Measurements from ENCODE around the gene FOXK1. TPM values are rescaled to one million over a fixed set of nuclear protein-coding genes. Genes with fewer than 3 reads are reported as not detected.
"Not testable (repeated sequence)": the region's sequence is repeated elsewhere in the genome, so short reads cannot be mapped to it uniquely, and the experiment has no call there.

The FOXK1 gene
- total RNA-seq, 2 experiments from 2014 or later, result 34.6 to 34.7 TPM

DNA sequence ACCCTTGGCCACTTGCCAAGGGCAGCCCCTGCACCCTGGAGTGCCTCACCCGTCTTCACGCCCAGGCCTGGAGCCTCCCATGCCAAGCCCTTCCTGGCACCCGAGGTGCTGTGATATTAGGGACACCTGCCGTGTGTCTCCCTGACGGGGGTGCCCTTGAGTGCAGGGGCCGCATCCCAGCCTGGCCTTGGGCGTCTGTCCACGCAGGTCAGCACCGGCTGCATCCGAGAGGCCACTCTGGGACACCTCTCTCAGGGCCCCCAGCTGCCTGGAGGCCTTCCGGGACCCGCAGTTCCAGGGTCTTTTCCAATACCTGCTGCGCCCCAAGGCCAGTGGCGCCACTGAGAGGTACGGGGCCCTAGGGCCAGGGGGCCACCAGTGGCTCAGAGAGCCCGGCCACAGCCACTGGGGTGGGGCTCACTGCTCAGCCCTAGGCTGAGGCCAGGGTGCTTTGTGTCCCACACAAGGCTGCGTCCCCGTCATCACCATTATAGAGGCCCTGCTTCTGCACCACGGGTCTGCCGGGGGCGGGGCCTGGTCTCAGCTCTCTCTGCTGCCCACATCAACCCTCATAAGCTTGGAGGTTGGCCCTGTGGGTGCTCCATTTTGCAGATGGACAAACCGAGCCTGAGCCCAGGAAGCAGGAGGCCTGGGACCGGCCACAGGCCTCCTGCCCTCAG is 106.0 kb downstream of the FOXK1 start:
- ChIA-PET CTCF (no interaction called here), POLR2A (interaction anchor here (0.7 kb wide), 1 partner anchor 8 kb away, joined by 3 read pairs; no protein-coding TSS in a partner anchor)

- ChIA-PET CTCF (no interaction called here), POLR2A (no interaction called here)
These were observed 106.6 kb downstream of the FOXK1 start for GRCh38 chr7:4788627-4789189.

GRCh38 chr7:4789194-4790077 is 107.3 kb downstream of the FOXK1 start:
- CTCF ChIA-PET, result no interaction called here
- POLR2A ChIA-PET, result no interaction called here

- ChIA-PET CTCF (no interaction called here), POLR2A (no interaction called here)
These were observed 108.0 kb downstream of the FOXK1 start for GRCh38 chr7:4790078-4790465.

DNA sequence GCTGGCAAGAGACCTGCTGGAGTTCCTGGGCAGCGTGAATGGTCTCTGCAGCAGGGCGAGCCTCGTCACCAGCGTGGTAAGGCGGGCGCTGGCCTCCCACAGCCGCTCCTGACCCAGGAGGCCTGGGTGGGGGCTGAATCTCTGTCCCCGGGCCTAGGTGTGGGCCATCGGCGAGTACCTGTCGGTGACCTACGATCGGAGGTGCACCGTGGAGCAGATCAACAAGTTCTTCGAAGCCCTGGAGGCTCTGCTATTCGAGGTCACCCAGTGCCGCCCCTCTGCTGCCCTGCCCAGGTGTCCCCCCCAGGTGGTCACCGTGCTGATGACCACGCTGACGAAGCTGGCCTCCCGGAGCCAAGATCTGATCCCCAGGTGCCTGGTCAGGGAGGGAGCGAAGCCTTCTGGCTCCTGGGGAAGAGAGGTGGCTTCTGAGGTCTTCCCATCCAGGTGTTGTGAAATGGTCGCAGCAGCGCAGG is 108.5 kb downstream of the FOXK1 start:
- CTCF ChIA-PET, result no interaction called here
- POLR2A ChIA-PET, result no interaction called here

- CTCF ChIA-PET, result interaction anchor here (0.8 to 2.8 kb wide), 4 partner anchors 13 to 294 kb away, joined by 3 to 9 read pairs (median 3); partner anchors contain the start of gene RADIL
- POLR2A ChIA-PET, result interaction anchor here (0.9 to 1.5 kb wide), 3 partner anchors 9 to 183 kb away, joined by 3 to 5 read pairs (median 3); partner anchors contain the start of gene AP5Z1
These were observed 109.1 kb downstream of the FOXK1 start for GRCh38 chr7:4791101-4791737.

DNA sequence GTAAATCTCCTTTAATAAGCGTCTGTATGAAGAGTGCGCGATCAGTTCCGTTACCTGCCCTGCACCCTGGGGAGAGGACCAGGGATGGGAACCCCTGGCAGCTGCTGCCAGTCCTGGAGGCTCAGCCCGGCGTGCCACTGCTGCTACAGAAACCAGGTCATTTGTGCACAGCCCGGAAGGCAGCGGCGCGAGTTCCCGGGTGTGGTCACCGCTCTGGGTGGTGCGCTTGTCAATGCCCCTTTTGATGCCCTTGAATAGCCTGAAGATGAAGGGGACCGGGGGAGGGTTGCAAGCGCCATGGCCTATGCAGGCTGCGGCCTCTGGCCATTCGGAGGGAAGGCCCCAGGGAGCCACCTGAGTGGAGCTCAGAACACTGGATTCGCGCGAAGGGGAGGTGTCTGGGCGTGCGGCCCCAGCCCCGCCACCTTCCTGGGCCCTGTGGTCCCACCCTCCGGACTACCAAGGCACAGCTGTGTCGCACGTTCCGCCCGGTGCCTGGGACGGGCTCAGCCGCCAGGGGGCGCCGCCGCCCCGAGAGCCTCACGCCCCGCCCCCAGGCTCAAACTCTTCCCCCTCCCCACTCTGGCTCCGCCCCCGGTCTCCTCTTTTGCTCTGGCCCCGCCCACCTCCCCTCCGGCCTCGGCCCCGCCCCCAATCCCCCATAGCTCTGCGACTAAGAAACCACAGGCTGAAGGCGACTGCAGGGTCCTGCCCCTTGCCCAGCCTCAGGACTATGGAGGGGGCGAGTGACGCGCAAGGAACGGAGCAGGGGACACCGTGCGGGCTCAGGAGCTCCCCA is 109.8 kb downstream of the FOXK1 start:
- POLR2A ChIA-PET, result interaction anchor here (0.9 to 1.5 kb wide), 3 partner anchors 10 to 182 kb away, joined by 3 to 5 read pairs (median 3); partner anchors contain the start of gene AP5Z1
- CTCF ChIA-PET, result interaction anchor here (0.8 to 2.8 kb wide), 5 partner anchors 14 to 293 kb away, joined by 3 to 9 read pairs (median 3); partner anchors contain the start of gene RADIL

DNA sequence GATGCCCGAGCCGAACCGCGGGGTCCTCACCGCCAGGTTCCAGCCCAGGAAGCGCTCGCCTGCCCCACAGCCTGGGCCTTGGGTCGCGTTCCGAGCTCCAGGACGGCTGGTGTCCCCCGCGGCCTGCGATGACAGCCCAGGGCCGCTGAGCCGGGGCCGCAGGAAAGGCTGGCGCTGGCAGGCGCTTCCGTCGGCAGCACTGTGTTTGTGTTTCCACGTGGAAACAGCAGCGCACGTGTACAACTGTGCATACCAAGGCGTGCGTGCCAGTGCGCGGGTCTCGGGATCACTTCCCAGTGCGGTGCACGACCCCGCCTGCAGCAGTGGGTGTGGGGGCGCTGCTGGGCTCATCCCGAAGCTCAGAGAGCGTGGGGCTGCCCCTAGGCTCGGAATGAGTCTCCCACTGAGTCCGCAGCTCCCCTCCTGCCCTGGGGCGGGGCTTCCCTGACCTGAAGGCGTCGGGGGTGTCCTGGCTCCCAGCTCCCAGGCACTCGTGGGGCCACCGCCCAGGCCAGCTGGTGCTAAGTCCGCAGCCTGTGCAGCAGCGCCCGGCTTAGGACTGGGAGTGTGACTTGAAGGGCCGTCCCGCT is 110.5 kb downstream of the FOXK1 start:
- POLR2A ChIA-PET, result interaction anchor here (1.0 to 1.5 kb wide), 2 partner anchors 10 to 181 kb away, joined by 3 read pairs; no protein-coding TSS in a partner anchor
- CTCF ChIA-PET, result interaction anchor here (0.9 to 2.8 kb wide), 4 partner anchors 15 to 292 kb away, joined by 3 to 9 read pairs (median 6); partner anchors contain the start of gene RADIL

- CTCF ChIA-PET, result interaction anchor here (2.1 to 2.8 kb wide), 2 partner anchors 91 to 291 kb away, joined by 8 to 9 read pairs; partner anchors contain the start of gene RADIL
These were observed 111.4 kb downstream of the FOXK1 start for GRCh38 chr7:4793385-4793993.

GRCh38 chr7:4794171-4794570 is 112.1 kb downstream of the FOXK1 start:
- POLR2A ChIA-PET, result not testable (repeated sequence)
- CTCF ChIA-PET, result interaction anchor here (2.1 to 2.8 kb wide), 2 partner anchors 90 to 291 kb away, joined by 8 to 9 read pairs; partner anchors contain the start of gene RADIL

More at GRCh38 chr7:4793385-4793993, 111.4 kb downstream of the FOXK1 start:
- POLR2A ChIA-PET, result not testable (repeated sequence)

DNA sequence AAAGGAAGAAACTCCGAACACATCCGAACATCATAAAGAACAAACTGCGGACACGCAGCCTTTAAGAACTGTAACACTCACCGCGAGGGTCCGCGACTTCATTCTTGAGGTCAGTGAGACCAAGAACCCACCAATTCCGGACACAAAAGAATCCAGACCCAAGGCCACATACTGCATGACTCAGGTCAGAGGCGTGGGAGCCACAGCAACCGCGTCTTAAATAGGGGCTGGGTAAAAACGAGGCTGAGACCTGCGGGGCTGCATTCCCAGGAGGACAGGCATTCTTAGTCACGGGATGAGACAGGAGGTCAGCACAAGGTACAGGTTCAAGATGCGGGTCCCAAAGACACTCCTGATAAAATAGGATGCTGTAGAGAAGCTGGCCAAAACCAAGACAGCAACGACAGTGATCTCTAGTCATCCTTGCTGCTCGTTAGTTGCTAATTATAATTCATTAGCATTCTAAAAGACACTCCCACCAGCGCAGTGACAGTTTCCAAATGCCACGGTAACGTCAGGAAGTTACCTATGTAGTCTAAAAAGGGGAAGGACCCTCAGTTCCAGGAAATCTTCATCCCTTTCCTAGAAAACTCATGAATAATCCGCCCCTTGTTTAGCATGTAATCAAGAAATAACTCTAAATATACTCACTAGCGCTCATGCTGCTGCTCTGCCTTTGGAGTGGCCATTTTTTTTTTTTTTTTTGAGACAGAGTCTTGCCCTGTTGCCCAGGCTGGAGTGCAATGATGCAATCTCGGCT is 112.7 kb downstream of the FOXK1 start:
- ChIA-PET POLR2A (interaction anchor here (0.7 to 1.0 kb wide), 2 partner anchors 7 to 19 kb away, joined by 3 read pairs; partner anchors contain the start of gene AP5Z1), CTCF (interaction anchor here (2.1 kb wide), 1 partner anchor 90 kb away, joined by 8 read pairs; the partner anchor contains the start of gene RADIL)

- ChIA-PET CTCF (no interaction called here), POLR2A (no interaction called here)
These were observed 114.4 kb downstream of the FOXK1 start for GRCh38 chr7:4796453-4796852.

GRCh38 chr7:4797858-4798705 is 116.0 kb downstream of the FOXK1 start:
- ChIA-PET POLR2A (no interaction called here), CTCF (interaction anchor here (0.6 to 2.6 kb wide), 13 partner anchors 9 to 1552 kb away, joined by 3 to 14 read pairs (median 5); partner anchors contain the start of genes AP5Z1 and RADIL)

DNA sequence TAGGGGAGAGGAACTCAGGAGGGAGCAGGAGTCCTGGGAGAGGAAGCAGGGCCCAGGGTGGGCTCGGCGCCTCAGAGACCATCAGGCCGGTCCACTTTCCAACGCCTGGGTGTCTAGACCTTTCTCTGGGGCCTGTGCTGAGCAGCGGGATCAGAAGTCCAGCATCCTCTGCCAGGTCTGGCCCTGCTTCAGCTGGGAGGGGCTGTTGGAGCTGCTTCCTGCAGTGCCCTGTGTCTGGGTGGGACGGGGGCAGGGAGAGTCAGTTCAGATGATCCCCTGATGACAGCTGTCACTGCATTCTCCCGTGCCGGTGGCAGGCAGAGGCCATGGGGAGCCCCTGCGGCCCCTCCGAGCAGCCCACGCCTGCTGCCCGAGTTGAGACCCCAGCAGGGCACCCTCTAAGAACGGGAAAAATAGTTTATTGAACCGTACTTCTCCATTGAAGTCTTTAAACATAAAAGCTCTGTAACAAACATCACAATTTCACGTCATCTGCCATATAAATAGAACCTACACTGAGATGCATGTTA is 116.7 kb downstream of the FOXK1 start:
- CTCF ChIA-PET, result interaction anchor here (0.6 to 2.6 kb wide), 13 partner anchors 8 to 1551 kb away, joined by 3 to 14 read pairs (median 5); partner anchors contain the start of genes AP5Z1 and RADIL
- POLR2A ChIA-PET, result no interaction called here

- ChIA-PET CTCF (interaction anchor here (1.1 to 2.6 kb wide), 4 partner anchors 10 to 286 kb away, joined by 4 to 14 read pairs (median 5); partner anchors contain the start of gene RADIL), POLR2A (no interaction called here)
These were observed 117.6 kb downstream of the FOXK1 start for GRCh38 chr7:4799508-4800268.

Data from activated CD8-positive, alpha-beta memory T cell treated with anti-CD3 and anti-CD28 coated beads for 36 hours (primary cell).